GM18498 (cell line): ENCODE measurements around the gene CCDC167.
"Not testable (repeated sequence)": the region's sequence is repeated elsewhere in the genome, so short reads cannot be mapped to it uniquely, and the experiment has no call there.

Source experiments
- ATAC-seq: cut with Tn5 transposase; IDR thresholded peaks from one replicate; pipeline ENCODE4 v1.9.1; 2021; ENCODE audit warnings: mild to moderate bottlenecking, moderate library complexity; ENCODE audit not compliant: unreplicated experiment

Gene CCDC167

DNA sequence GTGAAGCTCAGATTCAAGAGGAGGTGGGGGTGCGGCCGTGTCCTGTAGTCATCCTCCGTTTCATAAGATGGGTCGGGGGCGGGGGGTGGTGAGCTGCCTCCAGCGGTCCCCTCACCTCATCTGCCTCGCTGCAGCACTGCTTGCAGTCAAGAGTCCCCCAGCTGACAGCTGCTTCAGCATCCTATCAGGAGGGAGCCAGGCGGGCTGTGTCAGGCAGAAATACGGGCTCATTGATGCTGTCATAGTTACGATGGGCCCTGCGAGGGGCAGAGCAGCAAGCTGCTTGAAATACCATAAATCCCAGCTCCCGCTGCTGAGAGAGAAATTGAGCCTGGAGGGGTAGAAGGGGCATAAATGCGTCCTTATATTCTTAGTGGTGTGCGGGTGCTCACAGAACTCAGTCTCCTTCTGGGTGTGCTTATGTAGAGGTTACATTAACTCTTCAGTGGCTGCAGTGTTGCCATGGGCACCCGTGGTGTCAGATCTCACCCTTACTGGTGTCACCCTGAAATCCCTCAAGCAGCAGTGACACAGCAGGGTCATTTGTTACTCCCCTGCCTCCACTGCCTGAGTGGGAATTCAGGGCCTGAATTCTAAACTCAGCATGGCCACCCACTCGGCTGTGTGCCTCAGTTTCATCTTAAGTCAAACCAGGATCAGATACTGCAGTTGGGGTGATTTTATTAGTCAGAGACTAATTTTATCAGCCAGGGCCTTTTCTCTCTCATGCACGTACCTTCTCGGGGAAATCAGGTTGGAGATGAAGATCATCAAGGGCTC is 21.8 kb downstream of the CCDC167 start:
- no peak for ATAC-seq

GRCh38 chr6:37477191-37477590 is 22.5 kb downstream of the CCDC167 start:
- ATAC-seq: no peak

DNA sequence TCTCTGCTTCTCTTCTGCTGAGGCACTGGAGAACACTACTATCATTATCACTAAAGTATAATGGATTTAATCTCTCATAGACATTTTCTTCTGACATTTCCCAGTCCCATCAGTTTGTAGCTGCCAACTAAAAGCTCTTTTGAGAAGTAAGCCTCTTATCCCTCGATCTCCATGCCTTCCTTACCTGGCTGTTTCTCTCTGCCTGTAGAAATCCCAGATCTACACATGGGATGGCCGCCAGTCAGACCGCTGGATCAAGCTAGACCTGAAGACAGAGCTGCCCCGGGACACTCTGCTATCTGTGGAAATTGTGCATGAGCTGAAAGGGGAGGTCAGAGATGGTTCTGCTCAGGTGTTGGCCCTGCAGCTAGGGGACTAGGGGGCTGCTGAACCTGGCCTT is 25.4 kb downstream of the CCDC167 start:
- no peak for ATAC-seq

GRCh38 chr6:37473364-37474095 is 26.2 kb downstream of the CCDC167 start:
- no peak for ATAC-seq

DNA sequence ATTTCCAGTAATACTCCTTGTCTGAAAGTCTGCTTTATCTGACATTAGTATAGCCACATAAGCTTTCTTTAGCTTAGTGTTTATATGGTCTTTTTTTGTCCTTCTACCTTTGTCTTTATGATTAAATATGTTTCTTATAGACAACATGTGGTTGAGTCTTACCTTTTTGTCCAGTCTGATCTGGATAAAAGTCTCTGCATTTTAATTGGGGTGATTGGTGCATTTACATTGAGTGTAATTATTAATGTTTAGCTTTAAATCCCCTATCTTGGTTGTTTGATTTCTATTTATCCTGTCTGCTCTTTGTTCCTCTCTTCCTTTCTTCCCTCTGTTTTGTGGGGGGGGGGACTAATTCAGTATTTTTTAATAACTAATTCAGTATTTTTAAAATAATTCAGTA is 32.0 kb downstream of the CCDC167 start:
- no peak for ATAC-seq

- no peak for ATAC-seq
Measured at GRCh38 chr6:37463110-37463509, 36.6 kb downstream of the CCDC167 start.

- no peak for ATAC-seq
Measured at GRCh38 chr6:37460805-37461204, 38.9 kb downstream of the CCDC167 start.

GRCh38 chr6:37459981-37460800 is 39.5 kb downstream of the CCDC167 start:
- ATAC-seq: no peak

GRCh38 chr6:37456816-37457560 is 42.7 kb downstream of the CCDC167 start:
- no peak for ATAC-seq

DNA sequence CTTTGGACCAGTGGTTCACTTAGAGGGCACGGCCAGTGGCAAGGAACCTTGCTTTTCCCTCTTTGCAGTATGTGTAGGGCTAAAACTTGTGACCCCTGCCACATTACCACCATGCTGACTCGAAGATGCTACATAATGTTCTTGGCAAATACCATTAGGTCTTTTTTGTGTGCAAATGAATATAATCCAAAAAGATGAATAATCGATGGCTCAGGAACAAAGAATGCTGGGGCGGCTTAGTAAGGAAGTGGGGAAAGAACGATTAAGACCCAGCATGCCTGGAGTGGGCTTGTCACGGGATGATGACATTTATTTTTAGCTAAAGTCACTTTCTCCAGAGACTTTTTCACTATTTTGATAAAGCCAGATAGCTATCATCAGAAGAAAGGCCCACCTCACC is 43.6 kb downstream of the CCDC167 start:
- ATAC-seq: no peak

GRCh38 chr6:37454420-37455140 is 45.1 kb downstream of the CCDC167 start:
- no peak for ATAC-seq

GRCh38 chr6:37452522-37452921 is 47.2 kb downstream of the CCDC167 start:
- no peak for ATAC-seq

- ATAC-seq: no peak
Measured at GRCh38 chr6:37451441-37452193, 48.1 kb downstream of the CCDC167 start.

- ATAC-seq: no peak
Measured at GRCh38 chr6:37449984-37450383, 49.7 kb downstream of the CCDC167 start.

GRCh38 chr6:37443216-37443542 is 56.5 kb downstream of the CCDC167 start:
- ATAC-seq: not testable (repeated sequence)

DNA sequence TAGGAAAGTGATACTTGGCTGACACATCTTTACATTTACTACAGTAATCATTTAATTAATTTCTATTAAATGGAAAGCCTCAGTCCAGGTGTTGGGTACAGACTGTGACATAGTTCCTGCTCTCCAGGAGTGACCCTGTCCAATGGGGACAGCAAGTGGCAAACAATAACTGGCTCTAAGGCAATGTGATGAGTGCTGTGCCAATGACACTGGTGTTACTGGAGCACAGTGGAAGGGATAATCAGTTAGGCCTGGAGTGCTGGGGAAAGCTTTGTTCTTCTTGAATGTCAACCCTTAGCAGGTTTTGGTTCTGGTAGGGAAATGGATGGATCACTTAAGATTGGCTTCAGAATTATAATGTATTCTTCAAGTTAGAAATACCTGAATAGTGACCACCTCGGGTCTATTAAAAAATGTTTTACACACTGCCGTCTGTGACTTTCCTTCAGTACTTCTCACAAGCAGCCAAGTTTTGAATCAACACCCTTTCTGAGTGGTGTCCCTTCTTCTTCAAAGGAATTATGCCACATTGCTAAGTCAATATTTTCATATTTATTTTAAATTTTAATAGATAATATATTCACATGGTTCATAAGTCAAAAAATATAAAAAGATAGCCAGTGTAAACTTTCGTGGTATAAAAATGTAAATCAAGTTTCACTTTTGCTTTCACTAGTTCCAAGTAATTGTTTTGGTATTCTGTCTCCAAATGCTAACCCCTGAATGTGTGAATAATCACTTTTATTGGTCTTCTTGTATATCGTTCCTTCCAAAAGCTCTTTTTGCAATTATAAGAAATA is 57.1 kb downstream of the CCDC167 start:
- ATAC-seq: no peak

- ATAC-seq: no peak
Measured at GRCh38 chr6:37441651-37442050, 58.0 kb downstream of the CCDC167 start.

DNA sequence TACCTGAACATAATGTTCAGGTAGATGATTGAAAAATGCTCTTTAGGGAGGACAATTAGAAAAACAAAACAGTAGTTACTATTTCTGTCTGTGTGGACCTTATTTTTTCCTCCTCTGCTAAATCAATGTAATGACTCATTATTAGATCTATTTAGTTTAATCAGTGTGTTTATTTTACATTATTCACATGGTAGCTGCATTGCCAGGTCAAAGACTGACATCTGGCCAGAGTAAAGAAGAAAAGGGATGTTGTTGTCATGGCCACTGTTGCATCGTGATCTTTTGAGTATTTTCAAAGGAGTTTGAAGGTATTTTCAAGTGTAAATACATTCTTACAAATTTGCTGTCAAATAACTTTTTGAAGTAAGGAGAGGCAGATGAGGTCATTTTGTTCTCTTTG is 60.8 kb downstream of the CCDC167 start:
- ATAC-seq: no peak

DNA sequence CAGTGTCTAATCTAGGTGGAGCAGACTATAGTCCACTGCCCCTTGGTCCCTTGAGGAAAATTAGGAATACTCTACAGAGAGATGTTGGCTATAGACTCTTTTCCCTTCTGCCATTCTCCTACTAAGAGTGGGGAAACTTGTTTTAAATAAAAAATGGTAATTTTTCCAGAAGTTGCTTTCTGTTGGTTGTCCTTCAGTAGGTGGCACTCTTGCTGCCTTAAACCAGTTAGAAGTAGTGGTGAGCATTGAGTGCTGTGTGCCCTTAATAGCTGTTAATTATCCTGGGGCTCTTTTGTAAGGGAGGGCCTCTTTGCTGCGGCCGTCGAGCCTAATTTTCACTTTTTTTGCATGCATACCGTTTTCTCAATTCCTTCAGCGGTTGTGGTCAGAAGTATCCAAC is 63.9 kb downstream of the CCDC167 start:
- no peak for ATAC-seq
